ENCODE results near the gene XPNPEP3. TPM values are rescaled to one million over a fixed set of nuclear protein-coding genes. Genes with fewer than 3 reads are reported as not detected.

XPNPEP3 gene
- total RNA-seq, 1 donor: 17.4 TPM

DNA sequence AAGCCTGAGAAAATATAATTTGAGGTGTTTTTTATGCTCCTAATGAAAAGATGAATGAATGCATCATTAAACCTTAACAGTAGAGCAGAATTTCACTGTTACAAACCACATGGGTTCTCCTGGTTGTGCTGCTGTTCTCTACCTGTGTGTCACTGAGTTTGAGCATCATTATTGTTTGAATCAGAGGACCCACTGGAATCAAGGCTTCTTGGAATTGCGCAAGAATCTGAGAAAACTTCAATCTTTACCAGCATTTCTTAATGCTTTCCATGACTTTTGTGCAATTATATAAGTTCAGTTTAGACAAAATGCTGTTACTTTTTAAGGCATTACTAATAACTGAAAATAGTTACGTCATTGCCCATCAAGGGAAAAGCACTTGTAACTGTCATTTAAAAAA, 75.4 kb downstream of the XPNPEP3 start:
- DNase-seq (ENCODE audit: low read depth): no peak
- TF ChIP-seq, protein P1, sequence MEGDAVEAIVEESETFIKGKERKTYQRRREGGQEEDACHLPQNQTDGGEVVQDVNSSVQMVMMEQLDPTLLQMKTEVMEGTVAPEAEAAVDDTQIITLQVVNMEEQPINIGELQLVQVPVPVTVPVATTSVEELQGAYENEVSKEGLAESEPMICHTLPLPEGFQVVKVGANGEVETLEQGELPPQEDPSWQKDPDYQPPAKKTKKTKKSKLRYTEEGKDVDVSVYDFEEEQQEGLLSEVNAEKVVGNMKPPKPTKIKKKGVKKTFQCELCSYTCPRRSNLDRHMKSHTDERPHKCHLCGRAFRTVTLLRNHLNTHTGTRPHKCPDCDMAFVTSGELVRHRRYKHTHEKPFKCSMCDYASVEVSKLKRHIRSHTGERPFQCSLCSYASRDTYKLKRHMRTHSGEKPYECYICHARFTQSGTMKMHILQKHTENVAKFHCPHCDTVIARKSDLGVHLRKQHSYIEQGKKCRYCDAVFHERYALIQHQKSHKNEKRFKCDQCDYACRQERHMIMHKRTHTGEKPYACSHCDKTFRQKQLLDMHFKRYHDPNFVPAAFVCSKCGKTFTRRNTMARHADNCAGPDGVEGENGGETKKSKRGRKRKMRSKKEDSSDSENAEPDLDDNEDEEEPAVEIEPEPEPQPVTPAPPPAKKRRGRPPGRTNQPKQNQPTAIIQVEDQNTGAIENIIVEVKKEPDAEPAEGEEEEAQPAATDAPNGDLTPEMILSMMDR (IDR thresholded peaks at IDR 0.05; ENCODE audit: insufficient read depth, low read length): no peak
- no peak overlapping the region for H3K4me3 ChIP-seq (ENCODE audit: low read depth, low read length)

DNA sequence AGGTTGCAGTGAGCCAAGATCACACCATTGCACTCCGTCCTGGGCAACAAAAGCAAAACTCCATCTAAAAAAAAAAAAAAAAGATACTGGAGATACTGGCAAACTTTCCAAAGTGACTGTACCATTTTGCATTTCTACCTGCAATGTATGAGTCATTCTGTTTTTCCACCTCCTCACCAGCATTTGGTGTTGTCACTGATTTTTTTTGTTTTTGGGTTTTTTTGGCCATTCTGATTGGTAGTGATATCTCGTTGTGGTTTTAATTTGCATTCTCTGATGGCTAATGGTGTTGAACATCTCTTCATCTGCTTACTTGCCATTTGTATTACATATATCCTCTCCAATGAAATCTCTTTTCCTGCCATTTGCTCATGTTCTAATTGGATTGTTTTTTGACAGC, 82.3 kb downstream of the XPNPEP3 start:
- no peak overlapping the region for H3K4me3 ChIP-seq (ENCODE audit: low read depth, low read length)
- DNase-seq (ENCODE audit: low read depth): no peak

DNA sequence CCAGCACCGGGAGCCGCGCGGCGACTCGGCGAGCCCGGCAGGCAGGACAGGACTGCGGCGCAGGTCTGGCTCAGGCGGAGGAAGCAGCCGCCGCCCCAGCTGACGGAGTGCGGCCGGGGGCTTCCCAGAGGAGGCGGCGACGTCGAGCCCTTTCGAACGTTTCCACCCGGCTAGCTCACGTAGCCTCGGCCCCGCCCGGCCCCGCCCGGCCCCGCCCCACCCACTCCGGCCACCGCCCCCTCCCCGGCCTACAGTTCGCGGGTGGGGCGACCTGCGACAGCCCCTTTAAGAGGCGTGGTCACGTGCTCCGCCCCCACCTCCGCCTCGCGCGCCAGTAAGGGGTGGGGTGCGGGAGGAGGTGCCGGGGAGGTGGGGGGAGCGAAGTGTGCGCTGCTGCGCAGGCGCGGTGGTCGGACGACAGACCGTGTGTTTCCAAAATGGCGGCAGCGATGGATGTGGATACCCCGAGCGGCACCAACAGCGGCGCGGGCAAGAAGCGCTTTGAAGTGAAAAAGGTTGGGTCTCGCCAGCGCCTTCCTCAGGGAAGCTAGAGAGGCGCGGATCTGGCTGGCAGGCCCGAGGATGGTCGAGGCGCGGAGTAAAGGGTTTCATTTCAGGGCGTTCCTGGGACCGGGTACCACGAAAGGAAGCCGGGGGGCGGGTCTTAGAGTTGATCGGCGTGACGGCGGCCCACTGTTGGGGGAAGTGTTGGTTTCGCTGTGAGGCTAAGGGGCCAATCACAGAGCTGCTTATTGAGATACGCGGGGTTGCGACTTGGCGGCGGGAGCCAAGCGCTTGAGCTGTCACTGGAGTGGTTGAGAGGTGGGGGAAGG, 94.2 kb downstream of the XPNPEP3 start, which contains the start of gene RBX1:
TSS of gene RBX1 (plus strand) at position 417 of the 833 bp plus-strand sequence. CDS start at position 438, 21 bp downstream.
- TF ChIP-seq, protein P1 (IDR thresholded peaks at IDR 0.05; ENCODE audit: insufficient read depth, low read length): no peak
- H3K4me3 ChIP-seq (ENCODE audit: low read depth, low read length): peak within 1 kb of the TSS; percentile 97
- DNase-seq (ENCODE audit: low read depth): peak; percentile 97

More for the DNA sequence above, 82.3 kb downstream of the XPNPEP3 start:
- TF ChIP-seq, protein P1 (IDR thresholded peaks at IDR 0.05; ENCODE audit: insufficient read depth, low read length): no peak

DNA sequence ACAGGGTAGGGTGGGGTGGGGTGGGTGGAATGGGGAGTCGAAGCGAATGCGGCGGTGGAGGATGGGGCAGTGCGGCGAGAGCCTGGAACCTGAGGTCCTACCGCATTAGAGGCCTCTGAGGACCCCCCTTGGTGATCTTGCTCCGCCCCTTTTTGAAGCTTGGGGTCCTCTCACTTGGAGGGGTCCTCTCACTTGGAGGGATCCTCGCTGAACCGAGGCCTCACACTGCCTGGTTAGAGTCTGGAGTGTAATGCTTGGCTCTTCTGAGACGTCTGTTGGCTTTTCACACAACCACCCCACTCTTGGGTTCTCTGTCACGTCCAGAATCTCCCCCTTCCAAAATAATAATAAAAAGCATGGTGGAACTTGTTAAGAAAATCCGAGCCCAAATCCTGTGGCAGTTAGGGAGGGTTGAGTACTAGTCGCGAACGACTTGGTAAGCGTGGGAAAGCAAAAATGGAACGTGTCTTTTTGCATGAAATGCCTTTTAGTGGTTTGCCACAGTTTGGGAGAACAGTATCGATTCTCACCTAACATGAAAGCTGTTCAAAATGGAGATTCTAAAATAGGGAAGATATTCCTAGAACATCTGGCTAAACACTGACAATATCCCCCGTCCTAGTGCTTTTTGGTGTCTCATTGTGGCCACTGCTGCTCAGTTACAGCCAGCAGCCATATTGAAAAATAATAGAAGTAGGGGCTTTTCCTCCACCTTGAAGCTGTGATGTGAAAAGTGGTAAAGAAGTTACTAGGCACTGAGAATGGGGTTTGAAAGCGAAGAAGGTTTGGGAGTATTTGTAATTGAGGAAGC, 95.1 kb downstream of the XPNPEP3 start:
- TF ChIP-seq, protein P1 (IDR thresholded peaks at IDR 0.05; ENCODE audit: insufficient read depth, low read length): no peak
- H3K4me3 ChIP-seq (ENCODE audit: low read depth, low read length): peak overlapping the region; percentile 97
- no peak for DNase-seq (ENCODE audit: low read depth)

DNA sequence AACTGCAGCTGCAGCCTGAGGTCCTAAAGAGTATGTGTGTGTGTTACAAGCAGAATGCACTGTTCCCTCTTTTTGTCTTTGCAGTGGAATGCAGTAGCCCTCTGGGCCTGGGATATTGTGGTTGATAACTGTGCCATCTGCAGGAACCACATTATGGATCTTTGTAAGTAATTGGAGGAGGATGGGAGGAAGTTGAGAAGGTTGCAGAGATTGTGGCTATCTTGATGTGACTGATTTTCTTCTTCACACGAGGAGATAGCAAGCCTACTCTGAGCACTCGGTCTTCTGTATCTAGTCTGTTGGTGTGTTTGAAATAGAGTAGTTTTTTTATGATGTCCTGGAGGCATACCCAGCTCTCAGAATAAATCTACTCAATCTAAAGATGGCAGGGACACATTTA, 96.5 kb downstream of the XPNPEP3 start:
- TF ChIP-seq, protein P1 (IDR thresholded peaks at IDR 0.05; ENCODE audit: insufficient read depth, low read length): no peak
- no peak overlapping the region for H3K4me3 ChIP-seq (ENCODE audit: low read depth, low read length)
- no peak for DNase-seq (ENCODE audit: low read depth)

DNA sequence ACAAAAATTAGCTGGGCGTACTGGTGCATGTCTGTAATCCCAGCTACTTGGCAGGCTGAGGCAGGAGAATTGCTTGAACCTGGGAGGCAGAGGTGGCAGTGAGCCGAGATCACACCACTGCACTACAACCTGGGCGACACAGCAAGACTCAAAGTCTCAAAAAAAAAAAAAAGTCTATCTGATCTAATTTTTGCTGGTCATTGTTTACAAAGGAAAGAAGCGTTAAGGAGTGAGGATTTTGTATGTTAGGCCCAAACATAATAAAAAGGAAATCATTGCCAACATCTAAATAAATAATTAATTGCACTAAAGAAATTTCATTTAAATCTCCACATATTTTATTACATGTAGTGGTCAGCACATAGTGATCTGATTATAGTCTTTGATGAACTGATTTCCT, 97.2 kb downstream of the XPNPEP3 start:
- TF ChIP-seq, protein P1 (IDR thresholded peaks at IDR 0.05; ENCODE audit: insufficient read depth, low read length): no peak
- no peak for DNase-seq (ENCODE audit: low read depth)
- no peak overlapping the region for H3K4me3 ChIP-seq (ENCODE audit: low read depth, low read length)

Data from fibroblast of the aortic adventitia (primary cell).